H1 (cell line): Measurements from ENCODE around the gene SLC9A4. TPM values are rescaled to one million over a fixed set of nuclear protein-coding genes. Genes with fewer than 3 reads are reported as not detected.

ENCODE experiments used
- CEBPB ChIP-seq: IDR thresholded peaks from 2 replicates; pipeline ENCODE4 v1.6.1; 2012; ENCODE audit warnings: low read depth, low read length
- CHD7 ChIP-seq: fragments of 300-600 bp; sonication (generic); IDR thresholded peaks from 2 replicates; pipeline ENCODE4 v1.7.1; 2012; ENCODE audit warnings: low read length, moderate library complexity, mild to moderate bottlenecking, inconsistent platforms; ENCODE audit not compliant: insufficient replicate concordance
- E2F6 ChIP-seq: IDR thresholded peaks from 2 replicates; pipeline ENCODE4 v1.6.1; 2012; ENCODE audit warnings: inconsistent platforms
- EZH2 ChIP-seq: fragments of 200-600 bp; sonication (generic); IDR thresholded peaks from 2 replicates; pipeline ENCODE4 v1.7.1; 2012; ENCODE audit warnings: low read depth, mild to moderate bottlenecking, moderate library complexity, low read length, inconsistent platforms; ENCODE audit not compliant: severe bottlenecking
- POLR2A ChIP-seq, 2 experiments: IDR thresholded peaks; 1 replicate in 1 of 2; 2 replicates in 1 of 2; pipeline ENCODE4 v1.6.1; 2011; ENCODE audit warnings: low read depth in 2 of 2, low read length in 2 of 2, mild to moderate bottlenecking in 2 of 2; ENCODE audit errors: control extremely low read depth in 1 of 2
- RBBP5 ChIP-seq: IDR thresholded peaks from 2 replicates; pipeline ENCODE4 v1.7.1; 2012; ENCODE audit warnings: low read depth, mild to moderate bottlenecking, inconsistent platforms, low read length, moderate library complexity, borderline replicate concordance
- SP4 ChIP-seq: IDR thresholded peaks from 2 replicates; pipeline ENCODE4 v1.6.1; 2012; ENCODE audit warnings: low read length, inconsistent platforms
- YY1 ChIP-seq: IDR thresholded peaks from 2 replicates; pipeline ENCODE4 v1.6.1; 2011; ENCODE audit warnings: low read depth, mild to moderate bottlenecking, low read length
- polyA plus RNA-seq, 7 experiments: library from polyadenylated mRNA; depleted of rRNA in 3 of 7; stranded (reverse) in 5 of 7; unstranded in 2 of 7; fragments of >200 nt in 5 of 7; fragments of 200-250 nt in 2 of 7; gene quantifications; 1 replicate in 5 of 7; 2 replicates in 1 of 7; 4 replicates in 1 of 7; pipeline versions ENCODE4 v1.2.1 to v1.2.3, GENCODE V29; 2011 to 2013; ENCODE audit warnings: missing spikeins in 2 of 7, mixed read lengths in 2 of 7
- total RNA-seq: library from RNA; stranded (reverse); fragmentation: NEBNext Ultra II Directional; extraction: Animal tissue kit (Norgen Biotek cat#: 25700); gene quantifications from 2 replicates; pipeline ENCODE4 v1.2.1, GENCODE V29; 2021

SLC9A4 gene
- total and polyA plus RNA-seq, 2 of the 8 experiments (the other 6 are each of a cell fraction or from before 2014, with no cell fraction given), result not detected

- TF ChIP-seq CHD7 (no peak), EZH2 (no peak), E2F6 (no peak), CEBPB (no peak), RBBP5 (no peak), SP4 (no peak), YY1 (no peak), POLR2A (IDR thresholded peaks at IDR 0.05; ENCODE audit: control extremely low read depth in 1 of 2, low read depth in 2 of 2, low read length in 2 of 2) (no peak)
Observed at GRCh38 chr2:102473631-102474030, 605 bp downstream of the SLC9A4 start (continued).
